HG03457 (cell line): ENCODE data around the gene SUN2.

ENCODE experiments used
- ATAC-seq: cut with Tn5 transposase; IDR thresholded peaks from one replicate; pipeline ENCODE4 v1.9.1; 2021; ENCODE audit warnings: moderate number of reproducible peaks; ENCODE audit not compliant: unreplicated experiment

The SUN2 gene

GRCh38 chr22:38699143-38699542 lies 56.7 kb downstream of the SUN2 start:
- no peak for ATAC-seq

GRCh38 chr22:38698407-38699094 lies 57.2 kb downstream of the SUN2 start:
- no peak for ATAC-seq

- no peak for ATAC-seq
These were observed 58.2 kb downstream of the SUN2 start for GRCh38 chr22:38697425-38698089.

DNA sequence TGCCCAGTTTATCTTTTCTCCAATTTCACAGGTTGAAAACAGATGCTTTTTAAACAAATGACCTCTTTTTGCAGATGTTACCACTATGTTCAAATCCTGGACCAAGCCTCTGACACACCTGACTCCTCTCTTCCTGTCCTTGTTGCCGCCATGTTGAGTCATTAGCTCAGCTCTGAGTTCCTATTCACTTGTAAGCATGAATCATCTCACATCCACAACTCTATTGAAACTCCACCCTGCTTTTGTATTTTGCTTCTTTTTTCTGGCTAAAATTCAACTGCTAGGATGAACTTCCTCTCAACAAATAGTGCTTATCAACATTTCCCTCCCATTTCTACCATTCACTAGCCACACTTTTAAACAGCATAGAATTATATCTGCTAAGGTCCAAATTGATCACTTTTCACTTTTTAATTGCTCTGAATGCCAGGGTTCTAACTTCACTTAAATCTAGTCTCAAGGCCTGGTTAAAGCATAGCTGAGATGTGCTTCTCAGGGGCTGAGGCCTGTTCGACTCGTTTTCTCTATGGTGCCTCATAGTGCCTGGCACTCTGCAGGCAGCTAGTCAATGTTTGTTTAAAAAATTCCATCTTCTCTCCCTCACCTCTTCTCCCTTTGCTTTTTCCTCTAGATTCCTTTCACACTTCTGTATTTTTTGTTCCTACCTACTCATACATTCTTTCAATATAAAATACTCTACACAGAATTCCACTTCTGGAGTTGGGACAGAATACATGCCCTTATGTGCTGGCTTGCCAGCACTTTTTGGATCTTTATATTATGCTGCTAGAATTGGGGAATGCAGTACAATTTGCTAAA lies 59.0 kb downstream of the SUN2 start:
- ATAC-seq, result no peak

- no peak for ATAC-seq
These were observed 60.9 kb downstream of the SUN2 start for GRCh38 chr22:38694940-38695339.

- ATAC-seq, result no peak
These were observed 61.7 kb downstream of the SUN2 start for GRCh38 chr22:38694049-38694448.

GRCh38 chr22:38689651-38690050 lies 66.1 kb downstream of the SUN2 start:
- ATAC-seq, result no peak

DNA sequence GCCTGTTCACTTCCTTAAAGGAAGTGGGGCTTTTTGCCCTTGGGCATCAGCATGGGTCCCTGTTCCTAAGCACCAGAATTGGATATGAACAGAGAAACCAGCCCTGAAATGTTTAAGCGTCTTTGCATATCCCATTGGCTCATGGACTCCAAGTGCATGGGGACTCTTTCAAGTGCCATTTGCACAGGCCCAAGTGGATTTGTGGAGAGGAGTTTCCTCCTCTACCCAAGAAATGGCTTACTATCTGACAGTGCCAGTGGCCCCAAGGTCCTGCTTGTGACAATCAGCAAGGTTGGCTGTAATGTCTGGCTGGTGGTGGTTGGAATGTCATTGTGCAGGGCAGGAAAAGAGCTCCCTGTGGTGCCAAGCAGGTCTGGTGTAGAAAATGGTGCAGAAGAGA lies 70.0 kb downstream of the SUN2 start:
- ATAC-seq, result no peak

DNA sequence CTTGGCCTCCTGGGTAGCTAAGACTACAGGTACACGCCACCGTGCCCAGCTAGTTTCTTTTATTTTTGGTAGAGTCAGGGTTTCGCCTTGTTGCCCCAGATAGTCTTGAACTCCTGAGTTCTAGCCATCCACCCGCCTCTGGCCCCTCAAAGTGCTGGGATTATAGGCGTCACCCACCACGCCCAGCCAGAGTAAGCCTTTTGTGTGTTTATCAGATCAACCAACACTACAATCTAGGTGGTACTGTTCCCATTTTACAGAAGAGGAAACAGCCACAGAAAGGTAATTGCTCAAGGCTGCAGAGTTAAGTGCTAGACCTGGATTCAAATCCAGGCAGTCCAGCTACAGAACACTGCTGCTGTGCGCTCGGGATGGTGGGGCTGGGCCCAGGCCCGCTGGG lies 70.9 kb downstream of the SUN2 start:
- ATAC-seq, result no peak
